NCI-H345 (cell line): ENCODE data around the gene PIMREG.
"Not testable (repeated sequence)": the region's sequence is repeated elsewhere in the genome, so short reads cannot be mapped to it uniquely, and the experiment has no call there.

Experiments
- DNase-seq: peaks from one replicate; lab custom pipeline; 2025; lab: John Stamatoyannopoulos, UW

The PIMREG gene

GRCh38 chr17:6478486-6478885 lies 34.2 kb downstream of the PIMREG start:
- no peak for DNase-seq

- no peak for DNase-seq
These were observed 35.5 kb downstream of the PIMREG start for GRCh38 chr17:6479622-6480302.

- DNase-seq = no peak
These were observed 36.0 kb downstream of the PIMREG start for GRCh38 chr17:6480303-6480675.

- DNase-seq = no peak
These were observed 37.8 kb downstream of the PIMREG start for GRCh38 chr17:6482105-6482455.

- not testable (repeated sequence) for DNase-seq
These were observed 38.5 kb downstream of the PIMREG start for GRCh38 chr17:6482796-6483195.

GRCh38 chr17:6483507-6483906 lies 39.3 kb downstream of the PIMREG start:
- DNase-seq = no peak

GRCh38 chr17:6485646-6486412 lies 41.6 kb downstream of the PIMREG start:
- no peak for DNase-seq

- DNase-seq = no peak
These were observed 43.2 kb downstream of the PIMREG start for GRCh38 chr17:6487251-6488007.

GRCh38 chr17:6488008-6488539 lies 43.8 kb downstream of the PIMREG start:
- no peak for DNase-seq

- DNase-seq = no peak
These were observed 44.8 kb downstream of the PIMREG start for GRCh38 chr17:6489016-6489550.

- DNase-seq = no peak
These were observed 46.9 kb downstream of the PIMREG start for GRCh38 chr17:6491071-6491700.

GRCh38 chr17:6492892-6493674 lies 48.8 kb downstream of the PIMREG start:
- DNase-seq = no peak

GRCh38 chr17:6494239-6494941 lies 50.1 kb downstream of the PIMREG start:
- no peak for DNase-seq

GRCh38 chr17:6495450-6496115 lies 51.3 kb downstream of the PIMREG start:
- DNase-seq = no peak

- no peak for DNase-seq
These were observed 51.8 kb downstream of the PIMREG start for GRCh38 chr17:6496116-6496481.

GRCh38 chr17:6496640-6497441 lies 52.6 kb downstream of the PIMREG start:
- DNase-seq = no peak

- DNase-seq = no peak
These were observed 53.4 kb downstream of the PIMREG start for GRCh38 chr17:6497496-6498221.

GRCh38 chr17:6498356-6498755 lies 54.1 kb downstream of the PIMREG start:
- no peak for DNase-seq
